Thyroid gland (tissue), 4 donors: ENCODE results near the gene NPHS1.

ENCODE experiments used
- CTCF ChIP-seq, 6 experiments: fragments of 200-600 bp in 3 of 6; fragments of 450-650 bp in 3 of 6; sonication (generic) in 3 of 6; IDR thresholded peaks; one replicate each; pipeline ENCODE4 v1.5.1; 2016 to 2019; ENCODE audit warnings: antibody characterized with exemption in 6 of 6, mild to moderate bottlenecking in 2 of 6, inconsistent platforms in 1 of 6, moderate library complexity in 1 of 6
- POLR2A ChIP-seq, 2 donors: fragments of 450-650 bp; IDR thresholded peaks; one replicate each; pipeline ENCODE4 v1.6.1; 2017; ENCODE audit warnings: antibody characterized with exemption in 2 of 2, mild to moderate bottlenecking in 2 of 2, moderate library complexity in 1 of 2

- TF ChIP-seq CTCF (IDR thresholded peaks at IDR 0.05) (no peak), POLR2A (IDR thresholded peaks at IDR 0.05) (no peak)
Observed at GRCh38 chr19:35885904-35886303, 33.6 kb upstream of the NPHS1 start.
